ENCODE data around the gene SMOC1. TPM values are rescaled to one million over a fixed set of nuclear protein-coding genes. Genes with fewer than 3 reads are reported as not detected.

SMOC1 gene
- total RNA-seq, 1 donor from 2014 or later = 10.9 TPM

- Mint-ChIP-seq H3K9me3 (ENCODE audit: low read depth) (no peaks in the 10 kb centered on the region), H3K27ac (no peak overlapping the region), H3K4me1 (ENCODE audit: low read depth) (no peaks in the 10 kb centered on the region), H3K4me3 (ENCODE audit: low read depth) (no peak overlapping the region), H3K27me3 (no peaks in the 10 kb centered on the region), H3K36me3 (ENCODE audit: insufficient read depth) (no peaks in the 10 kb centered on the region)
- TF ChIP-seq, protein P1, sequence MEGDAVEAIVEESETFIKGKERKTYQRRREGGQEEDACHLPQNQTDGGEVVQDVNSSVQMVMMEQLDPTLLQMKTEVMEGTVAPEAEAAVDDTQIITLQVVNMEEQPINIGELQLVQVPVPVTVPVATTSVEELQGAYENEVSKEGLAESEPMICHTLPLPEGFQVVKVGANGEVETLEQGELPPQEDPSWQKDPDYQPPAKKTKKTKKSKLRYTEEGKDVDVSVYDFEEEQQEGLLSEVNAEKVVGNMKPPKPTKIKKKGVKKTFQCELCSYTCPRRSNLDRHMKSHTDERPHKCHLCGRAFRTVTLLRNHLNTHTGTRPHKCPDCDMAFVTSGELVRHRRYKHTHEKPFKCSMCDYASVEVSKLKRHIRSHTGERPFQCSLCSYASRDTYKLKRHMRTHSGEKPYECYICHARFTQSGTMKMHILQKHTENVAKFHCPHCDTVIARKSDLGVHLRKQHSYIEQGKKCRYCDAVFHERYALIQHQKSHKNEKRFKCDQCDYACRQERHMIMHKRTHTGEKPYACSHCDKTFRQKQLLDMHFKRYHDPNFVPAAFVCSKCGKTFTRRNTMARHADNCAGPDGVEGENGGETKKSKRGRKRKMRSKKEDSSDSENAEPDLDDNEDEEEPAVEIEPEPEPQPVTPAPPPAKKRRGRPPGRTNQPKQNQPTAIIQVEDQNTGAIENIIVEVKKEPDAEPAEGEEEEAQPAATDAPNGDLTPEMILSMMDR (IDR thresholded peaks at IDR 0.05; ENCODE audit: unreplicated experiment) = no peak
- no peak for DNase-seq (ENCODE audit: low spot score, unreplicated experiment)
Measured at GRCh38 chr14:69909826-69910550, 30.8 kb downstream of the SMOC1 start.

GRCh38 chr14:69910871-69911270 lies 31.7 kb downstream of the SMOC1 start:
- Mint-ChIP-seq H3K36me3 (ENCODE audit: insufficient read depth) (no peaks in the 10 kb centered on the region), H3K27ac (no peak overlapping the region), H3K27me3 (no peaks in the 10 kb centered on the region), H3K4me1 (ENCODE audit: low read depth) (no peaks in the 10 kb centered on the region), H3K4me3 (ENCODE audit: low read depth) (no peak overlapping the region), H3K9me3 (ENCODE audit: low read depth) (no peaks in the 10 kb centered on the region)
- TF ChIP-seq, protein P1 (IDR thresholded peaks at IDR 0.05; ENCODE audit: unreplicated experiment) = no peak
- DNase-seq (ENCODE audit: low spot score, unreplicated experiment) = no peak

DNA sequence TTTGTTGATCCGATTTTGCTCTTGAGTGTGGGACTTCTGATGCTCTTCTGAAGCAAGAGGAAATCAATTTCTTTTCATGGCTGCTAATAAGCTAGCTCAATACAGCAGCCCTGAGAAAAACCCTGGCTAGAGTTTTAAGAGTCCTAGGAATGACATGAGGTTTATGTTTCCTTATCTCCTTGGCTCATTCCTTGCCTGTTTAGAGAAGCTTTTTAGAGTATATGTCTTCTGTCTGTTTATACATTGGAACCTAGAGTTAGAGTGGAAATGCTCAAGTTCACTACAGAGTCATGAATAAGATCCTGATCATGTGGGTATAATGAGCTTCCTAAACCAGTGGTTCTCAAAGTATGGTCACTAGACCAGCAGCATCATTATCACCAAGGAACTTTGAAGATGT lies 34.5 kb downstream of the SMOC1 start:
- peaks cover 7% of the 10 kb centered on the region for H3K4me1 Mint-ChIP-seq (ENCODE audit: low read depth)
- DNase-seq (ENCODE audit: low spot score, unreplicated experiment) = no peak
- no peak overlapping the region for H3K4me3 Mint-ChIP-seq (ENCODE audit: low read depth)
- TF ChIP-seq, protein P1 (IDR thresholded peaks at IDR 0.05; ENCODE audit: unreplicated experiment) = no peak
- no peak overlapping the region for H3K27ac Mint-ChIP-seq
- no peaks in the 10 kb centered on the region for H3K27me3 Mint-ChIP-seq
- H3K9me3 Mint-ChIP-seq (ENCODE audit: low read depth) = no peaks in the 10 kb centered on the region
- H3K36me3 Mint-ChIP-seq (ENCODE audit: insufficient read depth) = no peaks in the 10 kb centered on the region

DNA sequence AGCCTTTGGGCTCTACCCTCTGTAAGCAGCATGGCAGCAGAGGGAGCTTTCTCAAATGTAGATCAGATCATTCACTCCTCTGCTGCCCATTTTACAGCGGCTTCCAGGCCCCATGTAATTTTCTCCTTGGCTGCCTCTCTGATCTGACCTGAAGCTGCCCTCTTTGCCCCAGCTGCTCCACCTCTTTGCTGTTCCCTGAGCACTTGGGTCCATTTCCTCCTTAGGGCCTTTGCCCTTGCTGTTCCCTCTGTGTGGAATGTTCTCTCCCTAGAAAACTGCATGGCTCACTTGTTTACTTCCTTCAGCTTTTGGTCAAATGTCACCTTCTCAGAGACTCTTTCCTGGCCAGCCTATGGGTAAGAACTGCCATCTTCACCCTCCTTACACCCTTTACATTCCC lies 37.2 kb downstream of the SMOC1 start:
- no peaks in the 10 kb centered on the region for H3K9me3 Mint-ChIP-seq (ENCODE audit: low read depth)
- no peak overlapping the region for H3K4me3 Mint-ChIP-seq (ENCODE audit: low read depth)
- H3K27ac Mint-ChIP-seq = no peak overlapping the region
- DNase-seq (ENCODE audit: low spot score, unreplicated experiment) = no peak
- TF ChIP-seq, protein P1 (IDR thresholded peaks at IDR 0.05; ENCODE audit: unreplicated experiment) = no peak
- H3K36me3 Mint-ChIP-seq (ENCODE audit: insufficient read depth) = no peaks in the 10 kb centered on the region
- H3K27me3 Mint-ChIP-seq = no peaks in the 10 kb centered on the region
- peaks cover 7% of the 10 kb centered on the region for H3K4me1 Mint-ChIP-seq (ENCODE audit: low read depth)

GRCh38 chr14:69917287-69917686 lies 38.1 kb downstream of the SMOC1 start:
- no peak for DNase-seq (ENCODE audit: low spot score, unreplicated experiment)
- peaks cover 7% of the 10 kb centered on the region for H3K4me1 Mint-ChIP-seq (ENCODE audit: low read depth)
- TF ChIP-seq, protein P1 (IDR thresholded peaks at IDR 0.05; ENCODE audit: unreplicated experiment) = no peak
- no peak overlapping the region for H3K4me3 Mint-ChIP-seq (ENCODE audit: low read depth)
- no peaks in the 10 kb centered on the region for H3K36me3 Mint-ChIP-seq (ENCODE audit: insufficient read depth)
- no peaks in the 10 kb centered on the region for H3K9me3 Mint-ChIP-seq (ENCODE audit: low read depth)
- no peak overlapping the region for H3K27ac Mint-ChIP-seq
- H3K27me3 Mint-ChIP-seq = no peaks in the 10 kb centered on the region

Measured in progenitor cell of endocrine pancreas (in vitro differentiated cells).